OCI-LY1 (cell line): ENCODE results near the gene DROSHA.

Experiments
- H2AFZ ChIP-seq: fragments of 200-600 bp; sonication (generic), shearing (Covaris generic); 2 replicates; pipeline ENCODE4 v1.6.0; 2014; ENCODE audit warnings: antibody characterized with exemption, mild to moderate bottlenecking, low read length
- H3F3A ChIP-seq: fragments of 200-600 bp; sonication (generic), shearing (Covaris generic); 2 replicates; pipeline ENCODE4 v1.6.0; 2014; ENCODE audit warnings: mild to moderate bottlenecking, antibody characterized with exemption, low read length, moderate library complexity; ENCODE audit not compliant: insufficient read depth
- H3K27ac ChIP-seq: fragments of 200-600 bp; sonication (generic); 2 replicates; pipeline ENCODE4 v1.5.1; 2014; ENCODE audit warnings: low read length, mixed run types, mild to moderate bottlenecking, low read depth; ENCODE audit not compliant: poor library complexity, severe bottlenecking
- H3K27me3 ChIP-seq: fragments of 200-600 bp; sonication (generic); 2 replicates; pipeline ENCODE4 v1.6.0; 2014; ENCODE audit warnings: antibody characterized with exemption, mild to moderate bottlenecking, low read length, moderate library complexity; ENCODE audit not compliant: insufficient read depth
- H3K36me3 ChIP-seq: fragments of 200-600 bp; sonication (generic); 2 replicates; pipeline ENCODE4 v1.6.1; 2014; ENCODE audit warnings: mild to moderate bottlenecking, antibody characterized with exemption, low read length, moderate library complexity, mixed read lengths; ENCODE audit not compliant: insufficient read depth
- H3K4me1 ChIP-seq: fragments of 200-600 bp; sonication (generic); 2 replicates; pipeline ENCODE4 v1.5.1; 2014; ENCODE audit warnings: mild to moderate bottlenecking, low read length, moderate library complexity; ENCODE audit not compliant: insufficient read depth, severe bottlenecking
- H3K4me2 ChIP-seq: fragments of 200-600 bp; sonication (generic), shearing (Covaris generic); 2 replicates; pipeline ENCODE4 v1.6.1; 2014; ENCODE audit warnings: low read length
- H3K4me3 ChIP-seq: fragments of 200-600 bp; sonication (generic); 2 replicates; pipeline ENCODE4 v1.5.1; 2014; ENCODE audit warnings: low read length, low read depth, mild to moderate bottlenecking, mixed read lengths; ENCODE audit not compliant: poor library complexity, severe bottlenecking
- H3K79me2 ChIP-seq: fragments of 200-600 bp; shearing (Covaris generic); 2 replicates; pipeline ENCODE4 v1.6.1; 2016; ENCODE audit warnings: mixed run types, low read length, mixed read lengths; ENCODE audit not compliant: insufficient read depth
- H3K9ac ChIP-seq: fragments of 200-600 bp; sonication (generic), shearing (Covaris generic); 2 replicates; pipeline ENCODE4 v1.6.1; 2014; ENCODE audit warnings: mild to moderate bottlenecking, low read length, mixed read lengths
- H3K9me2 ChIP-seq: fragments of 200-600 bp; sonication (generic), shearing (Covaris generic); 2 replicates; pipeline ENCODE4 v1.6.1; 2014; ENCODE audit warnings: low read depth, mild to moderate bottlenecking, low read length, mixed read lengths
- H3K9me3 ChIP-seq: fragments of 200-600 bp; shearing (Covaris generic); 2 replicates; pipeline ENCODE4 v1.6.1; 2014; ENCODE audit warnings: low read length, mixed read lengths
- H4K20me1 ChIP-seq: fragments of 200-600 bp; sonication (generic), shearing (Covaris generic); 2 replicates; pipeline ENCODE4 v1.6.0; 2016; ENCODE audit warnings: mild to moderate bottlenecking, low read length; ENCODE audit not compliant: insufficient read depth
- CTCF ChIP-seq: fragments of 200-600 bp; sonication (generic), shearing (Covaris generic); IDR thresholded peaks from 2 replicates; pipeline ENCODE4 v1.5.1; 2017; ENCODE audit warnings: mild to moderate bottlenecking, antibody characterized with exemption, low read length, moderate library complexity, mixed read lengths
- EZH2 ChIP-seq: fragments of 200-600 bp; sonication (generic), shearing (Covaris generic); IDR thresholded peaks from 2 replicates; pipeline ENCODE4 v1.8.0; 2017; ENCODE audit warnings: borderline replicate concordance, mixed run types, mild to moderate bottlenecking, antibody characterized with exemption, low read length, moderate library complexity, mixed read lengths

DROSHA gene

GRCh38 chr5:31435730-31436129 lies 96.2 kb downstream of the DROSHA start:
- Histone ChIP-seq H4K20me1 (no peaks in the 10 kb centered on the region), H3K9ac (no peak overlapping the region), H3K27ac (no peak overlapping the region), H3K9me3 (no peaks in the 10 kb centered on the region), H3K4me2 (no peak overlapping the region), H3K27me3 (no peaks in the 10 kb centered on the region), H3K4me1 (no peaks in the 10 kb centered on the region), H3F3A (no peaks in the 10 kb centered on the region), H3K79me2 (no peaks in the 10 kb centered on the region), H3K4me3 (no peak overlapping the region), H2AFZ (no peak overlapping the region), H3K9me2 (no peaks in the 10 kb centered on the region), H3K36me3 (peaks cover 36% of the 10 kb centered on the region)
- TF ChIP-seq CTCF = no peak
- TF ChIP-seq EZH2 = no peak

- Histone ChIP-seq H2AFZ (no peak overlapping the region), H3K27me3 (no peaks in the 10 kb centered on the region), H3K36me3 (peaks cover 43% of the 10 kb centered on the region), H3K4me2 (no peak overlapping the region), H3K9me3 (no peaks in the 10 kb centered on the region), H3K27ac (no peak overlapping the region), H4K20me1 (no peaks in the 10 kb centered on the region), H3K4me3 (no peak overlapping the region), H3K4me1 (no peaks in the 10 kb centered on the region), H3K79me2 (no peaks in the 10 kb centered on the region), H3F3A (no peaks in the 10 kb centered on the region), H3K9me2 (no peaks in the 10 kb centered on the region), H3K9ac (no peak overlapping the region)
- TF ChIP-seq EZH2 = no peak
- no peak for TF ChIP-seq CTCF
Measured at GRCh38 chr5:31434898-31435297, 97.0 kb downstream of the DROSHA start.

- no peaks in the 10 kb centered on the region for H3K79me2 ChIP-seq
- H3K4me1 ChIP-seq = no peaks in the 10 kb centered on the region
- H3K4me3 ChIP-seq = no peak overlapping the region
- TF ChIP-seq EZH2 = no peak
- no peak for TF ChIP-seq CTCF
- H3K9me2 ChIP-seq = no peaks in the 10 kb centered on the region
- H2AFZ ChIP-seq = no peak overlapping the region
- peaks cover 43% of the 10 kb centered on the region for H3K36me3 ChIP-seq
- H3K4me2 ChIP-seq = no peak overlapping the region
- H3K9ac ChIP-seq = no peak overlapping the region
- H3K27me3 ChIP-seq = no peaks in the 10 kb centered on the region
- H3K27ac ChIP-seq = no peak overlapping the region
- no peaks in the 10 kb centered on the region for H3F3A ChIP-seq
- H3K9me3 ChIP-seq = no peaks in the 10 kb centered on the region
- H4K20me1 ChIP-seq = no peaks in the 10 kb centered on the region
Measured at GRCh38 chr5:31433229-31433628, 98.7 kb downstream of the DROSHA start.
